ENCODE measurements around the gene HSPA1L.
"Not testable (repeated sequence)": the region's sequence is repeated elsewhere in the genome, so short reads cannot be mapped to it uniquely, and the experiment has no call there.

Gene HSPA1L

GRCh38 chr6:31815025-31815838 is at the start of gene HSPA1L, which contains the start of gene HSPA1A:
TSS of gene HSPA1L (minus strand) at chr6:31815283. CDS start at chr6:31811972, 3,311 bp downstream.
TSS of gene HSPA1A (plus strand) at chr6:31815543. CDS start at chr6:31815757, 214 bp downstream.
- Mint-ChIP-seq H3K4me1 (peaks cover 48% of the 10 kb centered on the region), H3K9me3 (no peaks in the 10 kb centered on the region), H3K27me3 (no peaks in the 10 kb centered on the region), H3K27ac (peak within 1 kb of the TSS; percentile 82 to 95), H3K4me3 (peak within 1 kb of the TSS; percentile 96 to 98)
- DNase-seq = peak; percentile 57 to 65
- ATAC-seq = peak; percentile 39

- Mint-ChIP-seq H3K4me3 (no peak overlapping the region), H3K27ac (no peak overlapping the region), H3K27me3 (no peaks in the 10 kb centered on the region), H3K4me1 (peaks cover 34% of the 10 kb centered on the region), H3K9me3 (no peaks in the 10 kb centered on the region)
- DNase-seq (no peak), ATAC-seq (no peak)
Measured at GRCh38 chr6:31864818-31865204, 49.7 kb upstream of the HSPA1L start.

- H3K27ac Mint-ChIP-seq = peak overlapping the region; percentile 97 to 99
- not testable (repeated sequence) for DNase-seq, ATAC-seq, H3K27me3 Mint-ChIP-seq, H3K9me3 Mint-ChIP-seq
- H3K4me3 Mint-ChIP-seq = peak overlapping the region; percentile 95 to 99
- peaks cover 34% of the 10 kb centered on the region for H3K4me1 Mint-ChIP-seq
Measured at GRCh38 chr6:31864123-31864562, 49.1 kb upstream of the HSPA1L start.

GRCh38 chr6:31862344-31863235 is 47.5 kb upstream of the HSPA1L start, which contains the start of gene NEU1:
TSS of gene NEU1 (minus strand) at chr6:31862821. CDS start at chr6:31862776, 45 bp downstream.
- ATAC-seq (peak; percentile 97), DNase-seq (peak; percentile 99 to 100)
- Mint-ChIP-seq H3K27me3 (no peaks in the 10 kb centered on the region), H3K27ac (peak within 1 kb of the TSS; percentile 97 to 99), H3K9me3 (no peaks in the 10 kb centered on the region), H3K4me3 (peak within 1 kb of the TSS; percentile 95 to 99), H3K4me1 (peaks cover 34% of the 10 kb centered on the region)

- H3K9me3 Mint-ChIP-seq = no peaks in the 10 kb centered on the region
- DNase-seq = no peak
- peak overlapping the region; percentile 97 to 99 for H3K27ac Mint-ChIP-seq
- H3K4me1 Mint-ChIP-seq = peaks cover 34% of the 10 kb centered on the region
- peak overlapping the region; percentile 95 to 99 for H3K4me3 Mint-ChIP-seq
- no peak for ATAC-seq
- H3K27me3 Mint-ChIP-seq = no peaks in the 10 kb centered on the region
Measured at GRCh38 chr6:31861919-31862343, 46.8 kb upstream of the HSPA1L start.

- H3K27me3 Mint-ChIP-seq = no peaks in the 10 kb centered on the region
- peaks cover 34% of the 10 kb centered on the region for H3K4me1 Mint-ChIP-seq
- ATAC-seq = no peak
- DNase-seq = no peak
- H3K4me3 Mint-ChIP-seq = no peak overlapping the region
- H3K27ac Mint-ChIP-seq = peak overlapping the region in 1 of 2 donors; percentile 55
- H3K9me3 Mint-ChIP-seq = no peaks in the 10 kb centered on the region
Measured at GRCh38 chr6:31861150-31861549, 46.1 kb upstream of the HSPA1L start.

- H3K27ac Mint-ChIP-seq = no peak overlapping the region
- no peak for ATAC-seq
Measured at GRCh38 chr6:31860349-31860748, 45.3 kb upstream of the HSPA1L start.

GRCh38 chr6:31859923-31860322 is 44.8 kb upstream of the HSPA1L start:
- Mint-ChIP-seq H3K27ac (no peak overlapping the region), H3K9me3 (no peaks in the 10 kb centered on the region), H3K4me3 (no peak overlapping the region), H3K4me1 (peaks cover 30% of the 10 kb centered on the region), H3K27me3 (no peaks in the 10 kb centered on the region)
- ATAC-seq (no peak), DNase-seq (no peak)

More at GRCh38 chr6:31860349-31860748, 45.3 kb upstream of the HSPA1L start:
- no peak for DNase-seq
- Mint-ChIP-seq H3K27me3 (no peaks in the 10 kb centered on the region), H3K4me1 (peaks cover 34% of the 10 kb centered on the region), H3K9me3 (no peaks in the 10 kb centered on the region), H3K4me3 (no peak overlapping the region)

GRCh38 chr6:31858707-31859106 is 43.6 kb upstream of the HSPA1L start:
- Mint-ChIP-seq H3K27me3 (no peaks in the 10 kb centered on the region), H3K4me1 (peaks cover 20% of the 10 kb centered on the region), H3K27ac (no peak overlapping the region), H3K9me3 (no peaks in the 10 kb centered on the region), H3K4me3 (no peak overlapping the region)
- DNase-seq = no peak
- ATAC-seq = no peak

- not testable (repeated sequence) for H3K9me3 Mint-ChIP-seq, DNase-seq, H3K4me3 Mint-ChIP-seq, H3K27me3 Mint-ChIP-seq, ATAC-seq
- H3K27ac Mint-ChIP-seq = peak overlapping the region in 1 of 2 donors; percentile 24
- peaks cover 18% of the 10 kb centered on the region for H3K4me1 Mint-ChIP-seq
Measured at GRCh38 chr6:31857774-31858173, 42.7 kb upstream of the HSPA1L start.

GRCh38 chr6:31851980-31852718 is 37.1 kb upstream of the HSPA1L start:
- not testable (repeated sequence) for H3K27me3 Mint-ChIP-seq, H3K4me3 Mint-ChIP-seq, ATAC-seq, H3K4me1 Mint-ChIP-seq, DNase-seq, H3K27ac Mint-ChIP-seq, H3K9me3 Mint-ChIP-seq

GRCh38 chr6:31851485-31851832 is 36.4 kb upstream of the HSPA1L start:
- no peaks in the 10 kb centered on the region for H3K27me3 Mint-ChIP-seq
- no peak overlapping the region for H3K4me3 Mint-ChIP-seq
- H3K9me3 Mint-ChIP-seq = no peaks in the 10 kb centered on the region
- ATAC-seq = no peak
- H3K27ac Mint-ChIP-seq = no peak overlapping the region
- no peak for DNase-seq
- no peaks in the 10 kb centered on the region for H3K4me1 Mint-ChIP-seq

- DNase-seq (no peak), ATAC-seq (no peak)
- H3K27ac Mint-ChIP-seq = peak overlapping the region in 1 of 2 donors; percentile 30
- H3K27me3 Mint-ChIP-seq = no peaks in the 10 kb centered on the region
- H3K4me3 Mint-ChIP-seq = no peak overlapping the region
- no peaks in the 10 kb centered on the region for H3K4me1 Mint-ChIP-seq
- H3K9me3 Mint-ChIP-seq = no peaks in the 10 kb centered on the region
Measured at GRCh38 chr6:31850765-31851484, 35.8 kb upstream of the HSPA1L start.

GRCh38 chr6:31847276-31847978 is 32.3 kb upstream of the HSPA1L start:
- ATAC-seq = no peak
- Mint-ChIP-seq H3K27ac (peak overlapping the region in 1 of 2 donors; percentile 19), H3K9me3 (no peaks in the 10 kb centered on the region), H3K27me3 (no peaks in the 10 kb centered on the region), H3K4me3 (no peak overlapping the region), H3K4me1 (no peaks in the 10 kb centered on the region)
- no peak for DNase-seq

Measured in stimulated activated naive CD8-positive, alpha-beta T cell treated with anti-CD3 and anti-CD28 coated beads, Interleukin-15, amount 100 ng/mL, for 72 hours (primary cell).